GM18519 (cell line): ENCODE results near the gene ITPK1.

Source experiments
- ATAC-seq: cut with Tn5 transposase; IDR thresholded peaks from one replicate; pipeline ENCODE4 v1.9.1; 2021; ENCODE audit warnings: mild to moderate bottlenecking, moderate library complexity; ENCODE audit not compliant: unreplicated experiment, low FRiP score

Gene ITPK1

GRCh38 chr14:92944976-92945375, 170.7 kb downstream of the ITPK1 start:
- no peak for ATAC-seq

GRCh38 chr14:92943855-92944570, 171.7 kb downstream of the ITPK1 start:
- ATAC-seq: no peak

- no peak for ATAC-seq
Observed at GRCh38 chr14:92942976-92943710, 172.6 kb downstream of the ITPK1 start.

- ATAC-seq: no peak
Observed at GRCh38 chr14:92942576-92942975, 173.1 kb downstream of the ITPK1 start.

GRCh38 chr14:92942136-92942535, 173.6 kb downstream of the ITPK1 start:
- ATAC-seq: no peak

- no peak for ATAC-seq
Observed at GRCh38 chr14:92941531-92941930, 174.2 kb downstream of the ITPK1 start.

- ATAC-seq: no peak
Observed at GRCh38 chr14:92940543-92940942, 175.2 kb downstream of the ITPK1 start.

GRCh38 chr14:92939699-92940098, 176.0 kb downstream of the ITPK1 start:
- ATAC-seq: no peak

- ATAC-seq: no peak
Observed at GRCh38 chr14:92938890-92939671, 176.6 kb downstream of the ITPK1 start.

GRCh38 chr14:92938235-92938875, 177.4 kb downstream of the ITPK1 start:
- ATAC-seq: no peak

- no peak for ATAC-seq
Observed at GRCh38 chr14:92937051-92937937, 178.4 kb downstream of the ITPK1 start.

- no peak for ATAC-seq
Observed at GRCh38 chr14:92936085-92936484, 179.6 kb downstream of the ITPK1 start.

- no peak for ATAC-seq
Observed at GRCh38 chr14:92935446-92935845, 180.3 kb downstream of the ITPK1 start.

GRCh38 chr14:92934196-92935085, 181.3 kb downstream of the ITPK1 start:
- ATAC-seq: no peak

- no peak for ATAC-seq
Observed at GRCh38 chr14:92933481-92933880, 182.2 kb downstream of the ITPK1 start.

- ATAC-seq: no peak
Observed at GRCh38 chr14:92932448-92933395, 183.0 kb downstream of the ITPK1 start.

- ATAC-seq: no peak
Observed at GRCh38 chr14:92931681-92932447, 183.9 kb downstream of the ITPK1 start.
